Measurements from ENCODE around the gene JUP. TPM values are rescaled to one million over a fixed set of nuclear protein-coding genes. Genes with fewer than 3 reads are reported as not detected.
A peak's percentile ranks its signal among the peaks of the same experiment; 100 is the strongest.

Gene JUP
- total and polyA plus RNA-seq, 8 donors, result 31.1 to 93.5 (median 45.2) TPM

GRCh38 chr17:41784207-41784744 is 2.2 kb downstream of the JUP start:
- H3K9me3 ChIP-seq, result no peaks in the 10 kb centered on the region
- H3K36me3 ChIP-seq, result no peaks in the 10 kb centered on the region
- H3K4me1 ChIP-seq, result peaks cover 5 to 36% (median 7%) of the 10 kb centered on the region in 3 donors
- peak in 2 of 6 donors; percentile 54 to 60 for DNase-seq
- peak in 3 of 4 donors; percentile 2 to 5 (median 5) for ATAC-seq
- no peak for TF ChIP-seq CTCF (IDR thresholded peaks at IDR 0.05)
- H3K27me3 ChIP-seq, result no peaks in the 10 kb centered on the region
- FAIRE-seq, result no peak
- 26 to 27% methylated on average over 6 of the region's 6 CpGs for WGBS, 2 donors
- H3K4me3 ChIP-seq, result peak overlapping the region in 2 of 4 donors; percentile 75 to 88
- intact Hi-C loops (cut with DNase I), result no loop called here
- peak overlapping the region in 3 of 4 donors; percentile 95 to 98 (median 95) for H3K27ac ChIP-seq

- no peak for FAIRE-seq
- Histone ChIP-seq H3K4me3 (no peak overlapping the region), H3K27me3 (no peaks in the 10 kb centered on the region), H3K9me3 (no peaks in the 10 kb centered on the region), H3K27ac (peak overlapping the region in 1 of 4 donors; percentile 6), H3K36me3 (no peaks in the 10 kb centered on the region), H3K4me1 (peaks cover 16 to 52% (median 18%) of the 10 kb centered on the region in 3 donors)
- no peak for DNase-seq
- TF ChIP-seq CTCF (IDR thresholded peaks at IDR 0.05), result no peak
- intact Hi-C loops (cut with DNase I), result no loop called here
- ATAC-seq, result no peak
- 32 to 33% methylated on average over 4 of the region's 4 CpGs for WGBS, 2 donors
These were observed 4.4 kb downstream of the JUP start for GRCh38 chr17:41782142-41782541.

GRCh38 chr17:41781404-41782110 is 5.0 kb downstream of the JUP start:
- Histone ChIP-seq H3K27ac (peak overlapping the region in 1 of 4 donors; percentile 4), H3K27me3 (no peaks in the 10 kb centered on the region), H3K4me1 (peaks cover 21 to 55% (median 22%) of the 10 kb centered on the region in 3 donors), H3K9me3 (no peaks in the 10 kb centered on the region), H3K4me3 (no peak overlapping the region), H3K36me3 (no peaks in the 10 kb centered on the region)
- TF ChIP-seq CTCF (IDR thresholded peaks at IDR 0.05), result no peak
- WGBS, 2 donors, result 73 to 79% methylated on average over 13 of the region's 13 CpGs
- ATAC-seq, result no peak
- FAIRE-seq, result no peak
- no peak for DNase-seq
- intact Hi-C loops (cut with DNase I), result no loop called here

- H3K9me3 ChIP-seq, result no peaks in the 10 kb centered on the region
- DNase-seq, result no peak
- intact Hi-C loops (cut with DNase I), result no loop called here
- no peak for TF ChIP-seq CTCF (IDR thresholded peaks at IDR 0.05)
- WGBS, 2 donors, result 94 to 100% methylated on average over 1 of the region's 1 CpG
- peaks cover 25 to 70% (median 34%) of the 10 kb centered on the region in 3 donors for H3K4me1 ChIP-seq
- no peak for FAIRE-seq
- no peak overlapping the region for H3K4me3 ChIP-seq
- H3K27me3 ChIP-seq, result no peaks in the 10 kb centered on the region
- H3K36me3 ChIP-seq, result no peaks in the 10 kb centered on the region
- H3K27ac ChIP-seq, result no peak overlapping the region
- no peak for ATAC-seq
These were observed 6.6 kb downstream of the JUP start for GRCh38 chr17:41779954-41780353.

All from pancreas (tissue), 10 donors.